AML-193 (cell line): ENCODE data around the gene IKBKG.
"Not testable (repeated sequence)": the region's sequence is repeated elsewhere in the genome, so short reads cannot be mapped to it uniquely, and the experiment has no call there.

Experiments used
- DNase-seq, 2 experiments: peaks; one replicate each; lab custom pipeline; 2025; lab: John Stamatoyannopoulos, UW

IKBKG gene

DNA sequence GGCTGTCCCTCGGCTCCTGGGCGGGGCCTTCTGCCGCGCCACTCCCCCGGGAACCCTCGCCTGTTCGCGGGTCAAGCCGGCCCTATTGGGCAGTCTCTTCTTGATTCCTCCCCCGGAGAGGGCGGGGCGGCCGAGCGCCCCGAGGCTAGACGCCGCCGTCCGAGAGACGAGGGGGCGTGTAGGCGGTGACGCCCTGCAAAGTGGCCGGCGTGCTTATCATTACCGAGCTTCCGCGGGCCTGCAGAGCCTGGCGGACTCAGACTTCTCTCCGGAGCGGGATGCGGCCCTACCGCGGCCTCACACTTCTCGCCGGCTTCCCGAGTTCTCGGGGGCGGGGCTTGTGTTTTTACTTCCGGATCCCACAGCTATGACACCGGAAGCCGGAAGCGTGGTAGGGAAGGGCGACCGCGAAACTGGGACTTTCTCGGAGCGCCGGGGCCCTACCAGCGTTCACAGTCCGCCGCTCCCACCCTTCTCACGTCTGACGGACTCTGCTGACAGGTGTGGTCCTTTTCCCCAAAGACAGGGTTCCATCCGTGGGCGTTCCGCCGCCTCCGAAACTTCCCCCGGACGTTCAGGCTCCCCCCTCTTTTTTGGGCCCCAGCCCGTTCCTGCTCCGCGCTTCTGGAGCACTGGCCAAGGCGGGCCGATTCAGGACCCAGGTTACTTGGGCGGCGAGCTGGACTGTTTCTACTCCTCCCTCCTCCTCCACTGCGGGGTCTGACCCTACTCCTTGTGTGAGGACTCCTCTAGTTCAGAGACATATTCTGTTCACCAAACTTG is at the start of gene IKBKG:
Gene IKBKG, plus strand, starts transcription at position 376 of the 783 bp plus-strand sequence. CDS start 4,383 bp downstream, outside the sequence.
- peak; percentile 63 to 64 for DNase-seq

DNA sequence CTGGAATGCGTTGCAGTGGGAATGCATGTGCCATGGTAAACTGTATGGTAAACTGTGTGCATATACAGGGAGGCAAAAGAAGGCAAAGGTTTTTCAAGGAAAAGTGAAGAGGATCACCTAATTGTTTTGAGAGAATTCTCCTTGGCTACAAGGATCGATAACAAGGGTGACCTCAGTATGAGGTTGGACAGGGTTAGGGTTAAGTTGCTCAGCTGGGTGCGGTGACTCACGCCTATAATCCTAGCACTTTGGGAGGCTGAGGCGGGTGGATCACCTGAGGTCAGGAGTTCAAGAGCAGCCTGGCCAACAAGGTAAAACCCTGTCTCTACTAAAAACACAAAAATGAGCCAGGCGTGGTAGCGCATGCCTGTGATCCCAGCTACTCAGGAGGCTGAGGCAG is 46.0 kb upstream of the IKBKG start:
- not testable (repeated sequence) for DNase-seq

DNA sequence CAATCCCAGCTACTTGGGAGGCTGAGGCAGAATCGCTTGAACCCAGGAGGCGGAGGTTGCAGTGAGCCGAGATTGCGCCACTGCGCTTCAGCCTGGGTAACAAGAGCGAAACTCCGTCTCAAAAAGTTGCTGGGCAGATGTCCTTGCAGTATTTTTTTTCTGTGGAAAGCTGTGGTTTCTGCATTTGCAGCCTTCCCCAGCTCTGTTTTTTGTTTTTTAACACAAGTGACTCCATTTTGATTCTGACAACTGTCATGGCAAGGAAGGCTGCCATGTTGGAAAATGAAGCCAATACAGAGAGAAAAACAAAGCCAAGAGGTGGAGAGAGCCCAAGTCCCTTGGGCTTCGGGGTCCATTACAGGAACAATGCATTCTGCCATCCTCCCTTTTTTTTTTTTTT is 45.3 kb upstream of the IKBKG start:
- no peak for DNase-seq

DNA sequence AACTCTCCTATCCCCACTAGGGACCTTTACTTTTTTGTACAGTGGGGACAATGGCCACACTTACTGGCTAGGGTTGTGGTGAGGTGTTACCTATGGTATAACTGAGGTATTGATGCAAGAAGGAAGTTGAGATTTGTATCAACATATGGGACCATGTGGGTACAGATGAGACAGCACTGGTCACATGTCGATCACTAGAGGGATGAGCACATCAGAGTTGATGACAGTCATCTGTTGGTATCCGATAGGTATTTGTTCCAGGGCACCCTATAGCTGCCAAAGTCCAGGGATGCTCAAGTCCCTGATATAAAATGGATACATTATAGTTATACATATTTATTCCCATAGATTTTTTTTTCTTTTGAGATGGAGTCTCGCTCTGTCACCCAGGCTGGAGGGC is 44.4 kb upstream of the IKBKG start:
- DNase-seq = no peak

- no peak for DNase-seq
Observed at GRCh38 chrX:154505734-154506133, 41.7 kb upstream of the IKBKG start.

- DNase-seq = no peak
Observed at GRCh38 chrX:154506483-154507332, 40.7 kb upstream of the IKBKG start.

DNA sequence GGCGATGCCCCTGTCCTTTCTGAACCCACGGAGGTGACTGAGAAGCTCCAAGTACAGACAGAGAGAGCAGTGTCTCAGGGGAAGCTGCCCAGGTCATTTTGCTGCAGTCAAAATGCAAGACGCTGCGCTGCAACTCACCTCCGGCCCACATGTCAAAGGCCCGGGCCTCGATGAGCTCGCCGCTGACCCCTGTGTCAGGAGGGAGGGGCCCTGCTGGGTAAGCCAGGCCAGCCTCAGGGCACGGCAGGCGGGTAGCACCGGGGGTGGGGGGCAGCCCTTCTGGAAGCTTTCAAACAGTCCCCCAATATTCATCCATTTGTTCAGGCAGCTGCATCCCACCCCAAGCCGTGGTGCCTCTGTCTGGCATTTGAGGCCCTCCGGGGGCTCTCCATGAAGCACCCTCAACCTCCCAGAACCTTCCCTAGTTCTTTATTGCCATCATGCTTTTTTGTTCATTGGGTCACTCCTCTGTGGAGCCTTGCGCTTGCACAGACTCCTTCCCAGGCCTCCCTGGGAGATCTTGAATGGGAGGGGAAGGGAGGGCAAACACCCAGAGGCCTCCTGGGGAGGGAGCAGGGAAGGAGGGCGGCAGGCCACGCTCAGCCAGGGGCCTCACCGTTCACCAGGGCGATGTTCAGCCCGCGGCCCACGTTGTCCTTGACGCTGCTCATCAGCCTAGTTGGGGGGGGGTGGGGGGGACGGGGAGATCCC is 39.6 kb upstream of the IKBKG start:
- no peak for DNase-seq

DNA sequence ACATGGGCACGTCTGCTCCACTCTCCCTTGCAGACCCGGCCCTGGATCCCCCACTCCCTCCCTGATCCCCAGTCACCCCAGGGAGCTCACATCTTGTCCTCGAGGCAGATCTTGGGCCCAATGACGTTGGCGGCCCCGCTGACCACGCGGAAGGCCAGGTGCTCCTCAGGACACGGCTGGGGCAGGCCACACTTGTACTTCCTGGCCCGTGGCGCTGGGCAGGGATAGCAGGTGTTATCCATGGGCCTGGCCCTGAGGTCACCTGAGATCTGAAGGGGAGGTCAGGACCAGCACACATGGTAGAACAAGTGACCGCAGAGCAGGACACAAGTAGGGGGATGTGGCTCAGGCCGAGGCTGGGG is 39.1 kb upstream of the IKBKG start:
- DNase-seq = no peak

DNA sequence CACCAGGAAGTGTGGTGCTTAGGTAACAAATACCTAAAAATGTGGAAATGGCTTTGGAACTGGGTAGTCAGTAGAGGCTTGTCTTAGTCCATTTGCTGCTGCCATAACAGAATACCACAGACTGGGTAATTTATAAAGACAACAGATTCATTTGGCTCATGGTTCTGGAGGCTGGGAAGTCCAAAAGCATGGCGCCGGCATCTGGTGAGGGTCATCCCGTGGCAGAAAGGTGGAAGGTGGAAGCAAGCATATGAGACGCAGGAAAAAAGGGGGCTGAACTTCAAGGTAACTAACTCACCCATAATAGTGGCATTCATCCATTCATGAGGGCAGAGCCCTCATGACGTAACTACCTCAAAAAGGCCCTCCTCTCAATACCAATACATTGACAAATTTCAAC is 38.0 kb upstream of the IKBKG start:
- DNase-seq = no peak

- no peak for DNase-seq
Observed at GRCh38 chrX:154511761-154512160, 35.7 kb upstream of the IKBKG start.

- no peak for DNase-seq
Observed at GRCh38 chrX:154512879-154513553, 34.4 kb upstream of the IKBKG start.

DNA sequence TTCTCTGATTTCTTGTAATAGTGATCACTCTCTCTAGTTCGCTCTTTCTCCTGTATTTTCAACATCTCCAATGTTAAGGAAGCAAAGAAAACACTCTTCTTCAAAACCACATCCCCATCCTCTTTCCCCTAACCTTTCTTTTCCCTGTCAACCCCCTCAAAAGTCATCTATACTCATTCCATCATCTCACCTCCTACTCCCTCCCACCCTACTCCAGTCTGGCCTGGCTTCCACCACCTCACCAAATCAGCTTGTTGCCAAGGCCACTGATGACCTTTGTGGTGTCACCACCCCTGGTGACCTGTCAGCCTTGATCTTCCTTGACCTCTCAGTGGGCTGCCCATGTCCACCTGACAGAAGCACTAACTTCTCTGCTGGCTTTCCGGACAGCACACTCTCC is 33.7 kb upstream of the IKBKG start:
- DNase-seq = no peak

DNA sequence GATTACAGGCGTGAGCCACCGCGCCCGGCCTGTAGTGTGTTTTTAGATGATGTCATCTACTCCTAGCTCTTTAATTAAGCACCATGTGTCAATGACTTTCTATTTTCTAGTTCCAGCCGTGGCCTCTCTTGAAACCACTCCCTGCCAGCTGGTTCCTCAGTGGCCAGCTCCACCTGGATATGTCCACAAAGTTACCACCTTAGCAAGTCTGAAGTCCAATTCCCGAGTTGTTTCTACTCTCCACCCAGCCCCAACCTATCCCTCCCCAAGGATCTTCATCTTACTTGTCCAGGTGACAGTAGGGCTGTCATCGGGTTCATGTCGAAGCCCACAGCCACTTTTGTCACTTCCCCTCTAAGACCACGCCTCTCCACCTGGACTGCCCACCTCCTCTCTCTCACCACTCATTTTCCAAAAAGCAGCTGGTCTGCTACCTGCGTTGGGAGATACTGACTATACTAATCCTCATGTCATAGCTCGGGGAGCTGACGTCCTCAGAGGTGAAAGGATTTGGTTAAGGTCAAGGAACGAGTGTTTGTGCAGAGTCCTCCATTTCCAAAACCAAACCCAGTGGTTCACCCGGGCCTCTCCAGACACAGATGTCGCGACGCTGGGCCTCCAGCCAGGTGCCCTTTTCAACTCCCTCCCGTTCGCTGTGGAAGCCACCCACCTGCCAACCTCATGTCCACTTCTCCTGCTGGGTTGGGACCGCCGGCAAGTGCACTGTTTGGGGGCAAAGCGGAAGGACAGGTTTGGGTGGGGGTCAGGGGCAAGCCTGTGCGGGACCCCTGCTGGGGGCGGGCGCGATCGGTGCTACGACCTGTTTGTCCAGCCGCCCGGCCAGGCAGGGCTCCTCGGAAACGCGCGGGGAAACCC is 32.1 kb upstream of the IKBKG start:
- no peak for DNase-seq

DNA sequence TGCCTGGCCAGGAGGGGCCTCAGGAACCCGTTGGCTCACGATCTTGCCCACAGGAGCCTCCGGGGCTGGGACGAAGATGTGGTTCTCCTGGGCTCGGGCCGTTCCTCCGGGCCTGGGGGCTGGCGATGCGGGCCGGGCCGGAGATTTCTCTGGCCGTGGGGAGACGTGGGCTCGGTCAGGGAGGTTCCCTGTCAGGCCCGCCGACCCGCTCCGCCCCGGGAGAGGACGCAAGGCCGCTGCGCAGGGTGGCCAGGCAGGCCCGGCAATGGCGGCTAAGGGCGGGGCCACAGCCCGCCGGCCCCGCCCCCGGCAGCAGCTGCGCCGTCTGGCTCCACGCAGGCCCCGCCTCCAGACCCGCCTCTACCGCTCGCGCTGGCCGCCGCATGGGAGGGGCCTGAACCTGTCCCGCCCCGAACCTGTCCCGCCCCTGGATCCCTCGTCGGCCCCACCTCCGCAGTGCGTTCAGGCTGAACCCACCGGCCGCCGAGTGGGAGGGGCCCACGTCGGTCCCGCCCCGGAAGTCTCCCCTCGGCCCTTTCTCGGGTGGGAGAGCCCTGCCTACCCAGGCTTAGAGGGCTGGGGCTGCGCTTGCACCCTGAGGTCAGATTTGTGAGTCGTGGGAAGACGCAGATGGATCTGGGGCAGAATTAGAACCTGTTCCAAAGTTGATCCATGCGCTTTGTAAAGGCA is 31.3 kb upstream of the IKBKG start, which contains the start of gene FAM3A:
Gene FAM3A, minus strand, starts transcription at position 267 of the 690 bp plus-strand sequence. CDS start 460 bp downstream, outside the sequence.
- peak; percentile 59 to 67 for DNase-seq

GRCh38 chrX:154516656-154517100 is 30.7 kb upstream of the IKBKG start:
- DNase-seq = no peak

DNA sequence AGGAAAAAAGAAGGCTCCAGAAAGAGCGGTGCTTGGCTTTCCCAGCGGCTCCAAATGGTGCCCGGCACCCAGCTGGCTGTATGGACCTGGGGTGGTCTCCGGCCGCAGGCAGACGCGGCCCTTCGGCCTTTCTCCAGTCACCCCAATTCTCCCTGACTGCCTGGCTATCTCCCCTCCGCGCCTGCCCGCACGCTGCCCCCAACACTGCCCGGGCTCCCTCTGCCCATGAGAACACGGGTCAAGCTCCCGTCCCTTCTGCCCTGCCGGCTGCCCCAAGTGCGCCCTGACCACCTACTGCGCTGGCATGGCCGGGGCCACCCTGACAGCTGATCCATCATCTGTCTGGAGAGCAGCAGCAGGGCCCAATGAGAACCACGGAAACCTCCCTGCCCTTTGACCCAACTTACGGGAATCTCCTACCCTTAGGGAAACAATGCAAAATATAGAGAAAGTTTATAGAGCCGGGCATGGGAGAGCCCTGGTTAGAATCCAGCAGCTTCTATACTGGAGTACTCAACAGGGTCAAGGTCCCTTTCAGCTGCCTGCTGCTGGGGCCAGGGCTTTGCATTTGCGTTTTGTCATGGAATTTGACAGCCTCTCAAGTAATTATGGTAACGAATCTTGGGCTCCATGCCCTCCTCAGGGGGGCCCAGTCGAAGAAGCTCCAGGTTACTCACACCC is 30.2 kb upstream of the IKBKG start:
- DNase-seq = no peak

- DNase-seq = no peak
Observed at GRCh38 chrX:154519389-154519788, 28.0 kb upstream of the IKBKG start.

- no peak for DNase-seq
Observed at GRCh38 chrX:154525606-154526490, 21.6 kb upstream of the IKBKG start.
